MM.1S (cell line): Measurements from ENCODE around the gene ANKRD10.

Source experiments
- EZH2 ChIP-seq: fragments of 300-600 bp; sonication (generic); optimal IDR thresholded peaks from 2 replicates; pipeline ENCODE3; 2017; ENCODE audit warnings: low read depth, mild to moderate bottlenecking, antibody characterized with exemption, low read length, mixed read lengths
- EZH2phosphoT487 ChIP-seq: fragments of 300-600 bp; sonication (generic); IDR thresholded peaks from 2 replicates; pipeline ENCODE4 v1.6.1; 2018; ENCODE audit warnings: antibody characterized with exemption, low read length
- TF ChIP-seq, protein P1 (sequence below): fragments of 300-600 bp; sonication (generic); IDR thresholded peaks from 2 replicates; pipeline ENCODE4 v1.5.1; 2016; ENCODE audit warnings: antibody characterized with exemption, low read length, mixed read lengths

DNA sequence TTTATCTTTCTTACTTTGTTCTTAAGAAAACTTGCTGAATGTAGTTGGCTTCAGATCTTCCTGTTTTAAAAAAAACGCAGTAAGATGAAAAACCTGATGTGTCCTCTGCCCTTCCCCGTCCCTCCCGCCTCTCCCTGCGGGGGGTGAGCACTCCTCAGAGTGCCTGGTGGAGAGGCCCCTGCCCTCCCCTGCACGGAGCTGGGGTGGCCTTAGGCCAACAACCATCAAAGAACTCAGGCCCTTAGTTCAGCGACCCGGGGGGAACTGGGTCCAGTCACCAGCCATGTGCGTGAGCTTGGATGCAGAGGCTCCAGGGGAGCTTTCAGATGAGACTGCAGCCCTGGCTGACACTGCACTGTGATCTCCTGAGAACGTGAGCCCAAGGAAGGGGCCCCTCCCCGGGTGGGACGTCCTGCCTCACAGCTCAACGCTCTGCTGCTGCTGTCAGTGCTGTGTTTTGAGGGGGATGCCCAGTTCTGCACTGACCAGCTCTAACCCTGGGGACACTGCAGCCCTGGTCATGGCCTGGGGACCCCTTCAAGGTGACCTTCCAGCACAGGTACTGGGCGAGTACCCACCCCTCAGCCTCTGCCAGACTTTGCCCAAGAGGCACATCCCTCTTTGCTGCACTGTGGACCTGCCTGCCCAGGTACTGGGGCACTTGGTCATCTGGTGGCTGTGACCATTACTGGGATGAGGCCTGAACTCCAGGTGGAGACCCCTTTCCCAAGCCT lies 42.7 kb downstream of the ANKRD10 start:
- TF ChIP-seq, protein P1, sequence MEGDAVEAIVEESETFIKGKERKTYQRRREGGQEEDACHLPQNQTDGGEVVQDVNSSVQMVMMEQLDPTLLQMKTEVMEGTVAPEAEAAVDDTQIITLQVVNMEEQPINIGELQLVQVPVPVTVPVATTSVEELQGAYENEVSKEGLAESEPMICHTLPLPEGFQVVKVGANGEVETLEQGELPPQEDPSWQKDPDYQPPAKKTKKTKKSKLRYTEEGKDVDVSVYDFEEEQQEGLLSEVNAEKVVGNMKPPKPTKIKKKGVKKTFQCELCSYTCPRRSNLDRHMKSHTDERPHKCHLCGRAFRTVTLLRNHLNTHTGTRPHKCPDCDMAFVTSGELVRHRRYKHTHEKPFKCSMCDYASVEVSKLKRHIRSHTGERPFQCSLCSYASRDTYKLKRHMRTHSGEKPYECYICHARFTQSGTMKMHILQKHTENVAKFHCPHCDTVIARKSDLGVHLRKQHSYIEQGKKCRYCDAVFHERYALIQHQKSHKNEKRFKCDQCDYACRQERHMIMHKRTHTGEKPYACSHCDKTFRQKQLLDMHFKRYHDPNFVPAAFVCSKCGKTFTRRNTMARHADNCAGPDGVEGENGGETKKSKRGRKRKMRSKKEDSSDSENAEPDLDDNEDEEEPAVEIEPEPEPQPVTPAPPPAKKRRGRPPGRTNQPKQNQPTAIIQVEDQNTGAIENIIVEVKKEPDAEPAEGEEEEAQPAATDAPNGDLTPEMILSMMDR = no peak
- no peak for TF ChIP-seq EZH2
- no peak for TF ChIP-seq EZH2phosphoT487
